Keratinocyte (primary cell): ENCODE measurements around the gene SPSB4.

ENCODE experiments used
- EZH2 ChIP-seq: IDR thresholded peaks from one replicate; pipeline ENCODE4 v1.6.1; 2012; ENCODE audit warnings: inconsistent platforms, mild to moderate bottlenecking, low read length, moderate library complexity
- TF ChIP-seq, protein P1 (sequence below), 3 experiments: IDR thresholded peaks in 1 of 3; conservative IDR thresholded peaks in 1 of 3; optimal IDR thresholded peaks in 1 of 3; 2 replicates in 2 of 3; 3 replicates in 1 of 3; pipeline versions ENCODE3 to v1.5.1; 2011; ENCODE audit warnings: low read length in 3 of 3, mild to moderate bottlenecking in 3 of 3, moderate library complexity in 2 of 3, control low read depth in 1 of 3, inconsistent platforms in 1 of 3; ENCODE audit not compliant: insufficient read depth in 2 of 3; ENCODE audit errors: extremely low read depth in 1 of 3

DNA sequence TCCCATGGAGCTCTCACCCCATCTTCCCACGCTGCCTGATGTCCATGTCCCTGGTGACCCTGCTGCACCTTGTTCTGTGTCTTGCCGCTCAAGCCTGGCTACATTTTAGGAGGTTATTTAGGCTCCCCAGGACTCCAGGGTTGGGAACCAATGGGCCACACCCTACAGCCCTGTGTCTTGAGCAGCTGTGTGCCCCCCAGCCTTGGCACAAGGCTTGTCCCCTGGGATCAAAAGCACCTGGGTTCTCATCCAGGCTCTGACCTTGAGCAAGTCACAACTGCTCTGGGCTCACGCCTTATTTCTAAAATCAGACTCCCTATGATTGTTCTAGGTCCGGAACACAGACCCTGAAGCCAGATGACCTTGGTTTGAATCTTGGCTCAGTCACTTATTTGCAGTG, 14.1 kb downstream of the SPSB4 start:
- no peak for TF ChIP-seq EZH2
- TF ChIP-seq, protein P1, sequence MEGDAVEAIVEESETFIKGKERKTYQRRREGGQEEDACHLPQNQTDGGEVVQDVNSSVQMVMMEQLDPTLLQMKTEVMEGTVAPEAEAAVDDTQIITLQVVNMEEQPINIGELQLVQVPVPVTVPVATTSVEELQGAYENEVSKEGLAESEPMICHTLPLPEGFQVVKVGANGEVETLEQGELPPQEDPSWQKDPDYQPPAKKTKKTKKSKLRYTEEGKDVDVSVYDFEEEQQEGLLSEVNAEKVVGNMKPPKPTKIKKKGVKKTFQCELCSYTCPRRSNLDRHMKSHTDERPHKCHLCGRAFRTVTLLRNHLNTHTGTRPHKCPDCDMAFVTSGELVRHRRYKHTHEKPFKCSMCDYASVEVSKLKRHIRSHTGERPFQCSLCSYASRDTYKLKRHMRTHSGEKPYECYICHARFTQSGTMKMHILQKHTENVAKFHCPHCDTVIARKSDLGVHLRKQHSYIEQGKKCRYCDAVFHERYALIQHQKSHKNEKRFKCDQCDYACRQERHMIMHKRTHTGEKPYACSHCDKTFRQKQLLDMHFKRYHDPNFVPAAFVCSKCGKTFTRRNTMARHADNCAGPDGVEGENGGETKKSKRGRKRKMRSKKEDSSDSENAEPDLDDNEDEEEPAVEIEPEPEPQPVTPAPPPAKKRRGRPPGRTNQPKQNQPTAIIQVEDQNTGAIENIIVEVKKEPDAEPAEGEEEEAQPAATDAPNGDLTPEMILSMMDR (optimal IDR thresholded peaks at IDR 0.05 in 1 of 3, IDR thresholded peaks at IDR 0.05 in 1 of 3, conservative IDR thresholded peaks at IDR 0.05 in 1 of 3; ENCODE audit: extremely low read depth in 1 of 3, insufficient read depth in 2 of 3, low read length in 3 of 3), result no peak
